Colonic mucosa (tissue), 4 donors: Measurements from ENCODE around the gene EXOC3. TPM values are rescaled to one million over a fixed set of nuclear protein-coding genes. Genes with fewer than 3 reads are reported as not detected.

Source experiments
- DNase-seq: peaks from one replicate; pipeline ENCODE4 v3.0.0-alpha.2; 2020
- H3K27ac ChIP-seq: fragments of 200-600 bp; one replicate; pipeline ENCODE4 v1.8.0; 2021
- H3K27me3 ChIP-seq: fragments of 200-600 bp; one replicate; pipeline ENCODE4 v1.8.0; 2021
- H3K36me3 ChIP-seq: fragments of 200-600 bp; one replicate; pipeline ENCODE4 v1.8.0; 2021
- H3K4me1 ChIP-seq: fragments of 200-600 bp; one replicate; pipeline ENCODE4 v1.8.0; 2021; ENCODE audit warnings: mild to moderate bottlenecking
- H3K4me3 ChIP-seq: fragments of 200-600 bp; one replicate; pipeline ENCODE4 v1.8.0; 2021
- H3K9ac ChIP-seq, 2 donors: one replicate each; pipeline ENCODE4 v1.7.0; 2013; ENCODE audit warnings: control low read depth in 2 of 2, low read depth in 2 of 2, low read length in 2 of 2
- H3K9me3 ChIP-seq: fragments of 200-600 bp; one replicate; pipeline ENCODE4 v1.8.0; 2021
- CTCF ChIP-seq: fragments of 200-600 bp; IDR thresholded peaks from one replicate; pipeline ENCODE4 v1.8.0; 2022; ENCODE audit warnings: antibody characterized with exemption, mild to moderate bottlenecking
- intact Hi-C: fragments of 100-400 bp; cut with DNase I; formaldehyde crosslinking; loops from one replicate; pipeline ENCODE4 v1.14.1; 2022
- total RNA-seq, 2 donors: library from RNA; stranded (reverse); fragmentation: NEBNext Ultra II Directional in 1 of 2; extraction: Animal tissue kit (Norgen Biotek cat#: 25700) in 1 of 2; gene quantifications; one replicate each; pipeline ENCODE4 v1.2.1, GENCODE V29; 2021
- donor health status: healthy.
- donor health status: DM: no; HTN: no; CAD: no.
- donor health status: DM: no; HTN: no; CAD: no.

The EXOC3 gene
- total RNA-seq, 2 donors from 2014 or later, result 52.0 to 58.7 TPM

DNA sequence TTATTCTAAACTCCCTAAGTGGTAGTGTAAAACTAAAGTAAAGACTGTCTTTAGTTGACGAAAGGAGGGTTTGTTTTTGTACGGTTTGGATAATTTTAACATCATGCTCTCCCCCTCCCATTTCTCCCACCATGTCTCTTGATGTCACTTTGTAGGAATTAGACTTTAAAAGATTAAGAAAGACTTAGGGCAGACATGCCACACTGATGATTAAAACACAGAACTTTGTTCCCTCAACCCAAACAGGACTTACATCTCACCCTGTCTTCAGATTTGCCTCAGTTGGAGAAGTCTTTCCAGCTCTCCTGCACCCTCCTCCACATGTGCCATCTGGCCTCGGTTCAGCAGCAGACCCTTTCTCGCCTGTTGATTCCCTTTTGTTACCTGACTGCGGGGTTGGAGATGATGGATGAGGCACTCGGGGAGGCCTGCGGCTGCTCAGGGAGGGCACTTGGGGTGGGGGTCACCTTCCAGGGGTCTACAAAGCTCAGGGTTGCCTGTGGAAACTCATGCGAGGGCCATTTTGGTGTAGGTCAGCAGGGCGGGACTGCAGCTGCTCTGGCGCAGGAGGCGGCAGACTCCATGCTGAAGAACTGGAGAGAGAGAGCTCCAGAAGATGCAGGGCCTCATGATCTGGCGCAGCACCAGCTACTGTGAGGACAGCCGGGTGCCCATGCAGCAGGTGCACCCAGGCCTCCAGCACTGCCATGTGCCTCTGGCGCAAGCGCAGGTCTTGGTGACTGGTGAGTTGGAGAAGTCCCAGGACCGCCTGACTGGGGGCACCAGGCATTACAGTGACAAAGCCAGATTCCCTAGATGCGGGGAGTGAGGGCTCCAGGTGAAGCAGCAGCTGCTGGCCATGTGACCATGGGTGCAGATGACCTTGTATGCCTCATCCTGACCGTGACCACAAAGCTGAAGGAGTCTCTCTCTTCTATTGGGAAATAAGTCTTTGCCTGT, 24.5 kb upstream of the EXOC3 start:
- Histone ChIP-seq H3K9me3 (no peaks in the 10 kb centered on the region), H3K9ac (no peak overlapping the region), H3K4me3 (no peak overlapping the region), H3K27me3 (no peaks in the 10 kb centered on the region), H3K27ac (no peak overlapping the region), H3K4me1 (peaks cover 4% of the 10 kb centered on the region), H3K36me3 (no peaks in the 10 kb centered on the region)
- no peak for TF ChIP-seq CTCF
- intact Hi-C loops, result no loop called here
- no peak for DNase-seq

- H3K4me3 ChIP-seq, result no peak overlapping the region
- H3K36me3 ChIP-seq, result no peaks in the 10 kb centered on the region
- H3K27me3 ChIP-seq, result no peaks in the 10 kb centered on the region
- no peaks in the 10 kb centered on the region for H3K9me3 ChIP-seq
- DNase-seq, result no peak
- peaks cover 1% of the 10 kb centered on the region for H3K4me1 ChIP-seq
- no peak overlapping the region for H3K27ac ChIP-seq
- intact Hi-C loops, result no loop called here
- TF ChIP-seq CTCF, result no peak
- no peak overlapping the region for H3K9ac ChIP-seq
These were observed 23.0 kb upstream of the EXOC3 start for GRCh38 chr5:419970-420369.

- Histone ChIP-seq H3K4me1 (no peaks in the 10 kb centered on the region), H3K4me3 (no peak overlapping the region), H3K27me3 (no peaks in the 10 kb centered on the region), H3K9me3 (no peaks in the 10 kb centered on the region), H3K36me3 (no peaks in the 10 kb centered on the region), H3K27ac (no peak overlapping the region), H3K9ac (no peak overlapping the region)
- intact Hi-C loops, result no loop called here
- TF ChIP-seq CTCF, result no peak
- no peak for DNase-seq
These were observed 22.2 kb upstream of the EXOC3 start for GRCh38 chr5:420632-421286.

GRCh38 chr5:421287-421880, 21.6 kb upstream of the EXOC3 start:
- DNase-seq, result no peak
- Histone ChIP-seq H3K36me3 (no peaks in the 10 kb centered on the region), H3K27me3 (no peaks in the 10 kb centered on the region), H3K4me1 (no peaks in the 10 kb centered on the region), H3K9me3 (no peaks in the 10 kb centered on the region), H3K9ac (no peak overlapping the region), H3K27ac (no peak overlapping the region), H3K4me3 (no peak overlapping the region)
- no peak for TF ChIP-seq CTCF
- intact Hi-C loops, result no loop called here

DNA sequence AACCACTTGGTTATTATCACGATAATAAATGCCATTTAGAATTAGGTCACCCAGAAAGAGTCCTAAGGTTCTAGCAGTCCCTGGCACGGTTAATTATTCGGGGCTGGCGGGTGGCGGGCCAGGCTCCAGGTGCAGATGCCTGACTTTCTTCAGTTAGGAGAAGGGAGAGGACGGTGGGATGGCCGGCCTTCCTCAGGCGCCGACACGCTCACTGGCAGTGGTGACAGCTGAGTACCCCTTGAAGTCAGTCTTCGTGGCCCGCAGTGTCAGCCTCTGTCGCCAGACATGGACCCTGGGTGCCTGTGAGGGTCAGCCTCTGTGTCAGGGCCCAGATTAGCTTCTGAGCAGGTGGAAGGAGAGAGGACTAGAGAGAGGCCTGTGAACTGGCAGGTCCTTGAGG, 21.1 kb upstream of the EXOC3 start:
- intact Hi-C loops, result no loop called here
- Histone ChIP-seq H3K36me3 (no peaks in the 10 kb centered on the region), H3K27ac (no peak overlapping the region), H3K9ac (no peak overlapping the region), H3K27me3 (no peaks in the 10 kb centered on the region), H3K4me1 (no peaks in the 10 kb centered on the region), H3K9me3 (no peaks in the 10 kb centered on the region), H3K4me3 (no peak overlapping the region)
- no peak for DNase-seq
- TF ChIP-seq CTCF, result no peak
